ENCODE measurements around the gene TM9SF1. TPM values are rescaled to one million over a fixed set of nuclear protein-coding genes. Genes with fewer than 3 reads are reported as not detected.

Gene TM9SF1
- total and polyA plus RNA-seq, 2 of the 13 experiments (the other 11 are each of a cell fraction or from before 2014, with no cell fraction given): 83.2 to 110 TPM

DNA sequence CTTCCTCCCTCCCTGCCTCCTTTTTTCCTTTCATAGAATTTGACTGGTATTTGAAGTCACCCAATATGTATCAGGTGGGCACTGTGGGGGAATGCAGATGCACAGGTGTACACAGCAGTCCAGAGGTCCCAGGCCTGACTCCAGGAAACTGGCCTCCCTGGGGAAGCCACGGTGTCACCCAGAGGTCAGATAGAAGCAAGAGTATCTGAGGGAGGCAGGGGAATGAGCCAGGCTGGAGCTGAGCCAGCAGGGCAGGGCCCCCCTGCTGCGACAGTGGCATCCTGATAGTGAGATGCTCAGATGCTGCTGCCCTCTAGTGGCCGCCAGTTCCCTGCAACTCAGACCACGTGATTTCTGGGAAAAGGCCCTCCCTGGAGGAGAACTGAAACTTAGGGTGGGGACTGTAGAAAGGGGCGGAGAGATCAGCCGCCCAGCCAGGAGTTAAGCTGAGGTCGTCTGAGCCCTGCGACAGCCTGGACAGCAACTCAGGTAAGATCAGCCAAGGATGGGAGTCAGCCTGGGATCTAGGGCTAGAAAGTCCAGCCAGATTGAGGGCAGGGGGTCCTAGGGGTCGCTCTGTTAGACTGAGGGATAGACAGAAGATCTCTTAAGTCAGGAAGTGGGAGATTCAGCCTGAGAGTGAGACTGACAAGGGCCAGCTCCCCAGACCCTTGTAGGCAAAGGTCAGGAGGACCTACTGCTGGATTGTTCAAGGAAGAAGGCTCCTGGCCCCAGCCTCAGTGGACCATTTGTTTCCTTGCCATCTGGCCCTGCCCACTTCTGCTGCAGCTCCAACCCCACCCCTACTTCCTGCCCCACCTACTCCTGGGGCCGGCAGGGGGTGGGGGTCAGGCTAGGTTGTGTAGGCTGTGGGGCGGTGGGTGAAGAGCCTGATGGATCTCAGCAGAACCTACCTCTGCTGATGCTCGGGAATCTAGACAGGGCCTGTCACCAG, 34.1 kb downstream of the TM9SF1 start, which contains the start of gene IRF9 (continued):
- TF ChIP-seq SP1 (IDR thresholded peaks at IDR 0.05): no peak
- TF ChIP-seq SP1 (CRISPR knock-in tag; IDR thresholded peaks at IDR 0.05): peak; percentile 93
- TF ChIP-seq, protein P1, sequence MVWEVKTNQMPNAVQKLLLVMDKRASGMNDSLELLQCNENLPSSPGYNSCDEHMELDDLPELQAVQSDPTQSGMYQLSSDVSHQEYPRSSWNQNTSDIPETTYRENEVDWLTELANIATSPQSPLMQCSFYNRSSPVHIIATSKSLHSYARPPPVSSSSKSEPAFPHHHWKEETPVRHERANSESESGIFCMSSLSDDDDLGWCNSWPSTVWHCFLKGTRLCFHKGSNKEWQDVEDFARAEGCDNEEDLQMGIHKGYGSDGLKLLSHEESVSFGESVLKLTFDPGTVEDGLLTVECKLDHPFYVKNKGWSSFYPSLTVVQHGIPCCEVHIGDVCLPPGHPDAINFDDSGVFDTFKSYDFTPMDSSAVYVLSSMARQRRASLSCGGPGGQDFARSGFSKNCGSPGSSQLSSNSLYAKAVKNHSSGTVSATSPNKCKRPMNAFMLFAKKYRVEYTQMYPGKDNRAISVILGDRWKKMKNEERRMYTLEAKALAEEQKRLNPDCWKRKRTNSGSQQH (CRISPR knock-in tag; IDR thresholded peaks at IDR 0.05; ENCODE audit: low read depth): peak; percentile 98
- TF ChIP-seq SOX5 (CRISPR knock-in tag; IDR thresholded peaks at IDR 0.05; ENCODE audit: borderline replicate concordance): peak; percentile 94
- TF ChIP-seq, protein P2, sequence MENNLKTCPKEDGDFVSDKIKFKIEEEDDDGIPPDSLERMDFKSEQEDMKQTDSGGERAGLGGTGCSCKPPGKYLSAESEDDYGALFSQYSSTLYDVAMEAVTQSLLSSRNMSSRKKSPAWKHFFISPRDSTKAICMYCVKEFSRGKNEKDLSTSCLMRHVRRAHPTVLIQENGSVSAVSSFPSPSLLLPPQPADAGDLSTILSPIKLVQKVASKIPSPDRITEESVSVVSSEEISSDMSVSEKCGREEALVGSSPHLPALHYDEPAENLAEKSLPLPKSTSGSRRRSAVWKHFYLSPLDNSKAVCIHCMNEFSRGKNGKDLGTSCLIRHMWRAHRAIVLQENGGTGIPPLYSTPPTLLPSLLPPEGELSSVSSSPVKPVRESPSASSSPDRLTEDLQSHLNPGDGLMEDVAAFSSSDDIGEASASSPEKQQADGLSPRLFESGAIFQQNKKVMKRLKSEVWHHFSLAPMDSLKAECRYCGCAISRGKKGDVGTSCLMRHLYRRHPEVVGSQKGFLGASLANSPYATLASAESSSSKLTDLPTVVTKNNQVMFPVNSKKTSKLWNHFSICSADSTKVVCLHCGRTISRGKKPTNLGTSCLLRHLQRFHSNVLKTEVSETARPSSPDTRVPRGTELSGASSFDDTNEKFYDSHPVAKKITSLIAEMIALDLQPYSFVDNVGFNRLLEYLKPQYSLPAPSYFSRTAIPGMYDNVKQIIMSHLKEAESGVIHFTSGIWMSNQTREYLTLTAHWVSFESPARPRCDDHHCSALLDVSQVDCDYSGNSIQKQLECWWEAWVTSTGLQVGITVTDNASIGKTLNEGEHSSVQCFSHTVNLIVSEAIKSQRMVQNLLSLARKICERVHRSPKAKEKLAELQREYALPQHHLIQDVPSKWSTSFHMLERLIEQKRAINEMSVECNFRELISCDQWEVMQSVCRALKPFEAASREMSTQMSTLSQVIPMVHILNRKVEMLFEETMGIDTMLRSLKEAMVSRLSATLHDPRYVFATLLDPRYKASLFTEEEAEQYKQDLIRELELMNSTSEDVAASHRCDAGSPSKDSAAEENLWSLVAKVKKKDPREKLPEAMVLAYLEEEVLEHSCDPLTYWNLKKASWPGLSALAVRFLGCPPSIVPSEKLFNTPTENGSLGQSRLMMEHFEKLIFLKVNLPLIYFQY (CRISPR knock-in tag; IDR thresholded peaks at IDR 0.05; ENCODE audit: borderline replicate concordance): peak; percentile 91
- no peak for TF ChIP-seq ZNF577 (CRISPR knock-in tag; IDR thresholded peaks at IDR 0.05; ENCODE audit: borderline replicate concordance, low read depth)
- peak; percentile 97 for TF ChIP-seq RFXANK (CRISPR knock-in tag; IDR thresholded peaks at IDR 0.05)
- TF ChIP-seq, protein P3, sequence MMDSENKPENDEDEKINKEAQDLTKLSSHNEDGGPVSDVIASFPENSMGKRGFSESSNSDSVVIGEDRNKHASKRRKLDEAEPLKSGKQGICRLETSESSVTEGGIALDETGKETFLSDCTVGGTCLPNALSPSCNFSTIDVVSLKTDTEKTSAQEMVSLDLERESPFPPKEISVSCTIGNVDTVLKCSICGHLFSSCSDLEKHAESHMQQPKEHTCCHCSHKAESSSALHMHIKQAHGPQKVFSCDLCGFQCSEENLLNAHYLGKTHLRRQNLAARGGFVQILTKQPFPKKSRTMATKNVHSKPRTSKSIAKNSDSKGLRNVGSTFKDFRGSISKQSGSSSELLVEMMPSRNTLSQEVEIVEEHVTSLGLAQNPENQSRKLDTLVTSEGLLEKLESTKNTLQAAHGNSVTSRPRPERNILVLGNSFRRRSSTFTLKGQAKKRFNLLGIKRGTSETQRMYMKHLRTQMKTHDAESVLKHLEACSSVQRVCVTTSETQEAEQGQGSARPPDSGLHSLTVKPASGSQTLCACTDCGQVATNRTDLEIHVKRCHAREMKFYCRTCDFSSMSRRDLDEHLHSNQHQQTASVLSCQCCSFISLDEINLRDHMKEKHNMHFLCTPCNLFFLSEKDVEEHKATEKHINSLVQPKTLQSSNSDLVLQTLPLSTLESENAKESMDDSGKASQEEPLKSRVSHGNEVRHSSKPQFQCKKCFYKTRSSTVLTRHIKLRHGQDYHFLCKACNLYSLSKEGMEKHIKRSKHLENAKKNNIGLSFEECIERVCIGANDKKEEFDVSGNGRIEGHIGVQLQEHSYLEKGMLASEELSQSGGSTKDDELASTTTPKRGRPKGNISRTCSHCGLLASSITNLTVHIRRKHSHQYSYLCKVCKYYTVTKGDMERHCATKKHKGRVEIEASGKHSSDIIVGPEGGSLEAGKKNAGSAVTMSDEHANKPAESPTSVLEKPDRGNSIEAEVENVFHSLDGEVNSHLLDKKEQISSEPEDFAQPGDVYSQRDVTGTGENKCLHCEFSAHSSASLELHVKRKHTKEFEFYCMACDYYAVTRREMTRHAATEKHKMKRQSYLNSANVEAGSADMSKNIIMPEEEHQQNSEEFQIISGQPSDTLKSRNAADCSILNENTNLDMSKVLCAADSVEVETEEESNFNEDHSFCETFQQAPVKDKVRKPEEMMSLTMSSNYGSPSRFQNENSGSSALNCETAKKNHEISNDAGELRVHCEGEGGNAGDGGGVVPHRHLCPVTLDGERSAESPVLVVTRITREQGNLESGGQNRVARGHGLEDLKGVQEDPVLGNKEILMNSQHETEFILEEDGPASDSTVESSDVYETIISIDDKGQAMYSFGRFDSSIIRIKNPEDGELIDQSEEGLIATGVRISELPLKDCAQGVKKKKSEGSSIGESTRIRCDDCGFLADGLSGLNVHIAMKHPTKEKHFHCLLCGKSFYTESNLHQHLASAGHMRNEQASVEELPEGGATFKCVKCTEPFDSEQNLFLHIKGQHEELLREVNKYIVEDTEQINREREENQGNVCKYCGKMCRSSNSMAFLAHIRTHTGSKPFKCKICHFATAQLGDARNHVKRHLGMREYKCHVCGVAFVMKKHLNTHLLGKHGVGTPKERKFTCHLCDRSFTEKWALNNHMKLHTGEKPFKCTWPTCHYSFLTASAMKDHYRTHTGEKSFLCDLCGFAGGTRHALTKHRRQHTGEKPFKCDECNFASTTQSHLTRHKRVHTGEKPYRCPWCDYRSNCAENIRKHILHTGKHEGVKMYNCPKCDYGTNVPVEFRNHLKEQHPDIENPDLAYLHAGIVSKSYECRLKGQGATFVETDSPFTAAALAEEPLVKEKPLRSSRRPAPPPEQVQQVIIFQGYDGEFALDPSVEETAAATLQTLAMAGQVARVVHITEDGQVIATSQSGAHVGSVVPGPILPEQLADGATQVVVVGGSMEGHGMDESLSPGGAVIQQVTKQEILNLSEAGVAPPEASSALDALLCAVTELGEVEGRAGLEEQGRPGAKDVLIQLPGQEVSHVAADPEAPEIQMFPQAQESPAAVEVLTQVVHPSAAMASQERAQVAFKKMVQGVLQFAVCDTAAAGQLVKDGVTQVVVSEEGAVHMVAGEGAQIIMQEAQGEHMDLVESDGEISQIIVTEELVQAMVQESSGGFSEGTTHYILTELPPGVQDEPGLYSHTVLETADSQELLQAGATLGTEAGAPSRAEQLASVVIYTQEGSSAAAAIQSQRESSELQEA (CRISPR knock-in tag; IDR thresholded peaks at IDR 0.05; ENCODE audit: not compliant biosample characterization): peak; percentile 96
- peak; percentile 97 for TF ChIP-seq TEAD3 (CRISPR knock-in tag; optimal IDR thresholded peaks at IDR 0.05; ENCODE audit: borderline replicate concordance)
- peak; percentile 97 for TF ChIP-seq ZSCAN25 (CRISPR knock-in tag; IDR thresholded peaks at IDR 0.05)
- TF ChIP-seq, protein P4, sequence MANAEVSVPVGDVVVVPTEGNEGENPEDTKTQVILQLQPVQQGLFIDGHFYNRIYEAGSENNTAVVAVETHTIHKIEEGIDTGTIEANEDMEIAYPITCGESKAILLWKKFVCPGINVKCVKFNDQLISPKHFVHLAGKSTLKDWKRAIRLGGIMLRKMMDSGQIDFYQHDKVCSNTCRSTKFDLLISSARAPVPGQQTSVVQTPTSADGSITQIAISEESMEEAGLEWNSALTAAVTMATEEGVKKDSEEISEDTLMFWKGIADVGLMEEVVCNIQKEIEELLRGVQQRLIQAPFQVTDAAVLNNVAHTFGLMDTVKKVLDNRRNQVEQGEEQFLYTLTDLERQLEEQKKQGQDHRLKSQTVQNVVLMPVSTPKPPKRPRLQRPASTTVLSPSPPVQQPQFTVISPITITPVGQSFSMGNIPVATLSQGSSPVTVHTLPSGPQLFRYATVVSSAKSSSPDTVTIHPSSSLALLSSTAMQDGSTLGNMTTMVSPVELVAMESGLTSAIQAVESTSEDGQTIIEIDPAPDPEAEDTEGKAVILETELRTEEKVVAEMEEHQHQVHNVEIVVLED (CRISPR knock-in tag; IDR thresholded peaks at IDR 0.05; ENCODE audit: borderline replicate concordance): peak; percentile 86
- TF ChIP-seq ZNF382 (CRISPR knock-in tag; IDR thresholded peaks at IDR 0.05; ENCODE audit: borderline replicate concordance): no peak
